K562 (cell line): ENCODE measurements around the gene SLC6A6. TPM values are rescaled to one million over a fixed set of nuclear protein-coding genes. Genes with fewer than 3 reads are reported as not detected.

ENCODE experiments used
- ATF7 ChIP-seq: fragments of 450-650 bp; IDR thresholded peaks from 2 replicates; pipeline ENCODE4 v1.7.1; 2014; ENCODE audit warnings: mild to moderate bottlenecking, moderate library complexity
- CEBPZ ChIP-seq: fragments of 150-350 bp; IDR thresholded peaks from 2 replicates; pipeline ENCODE4 v1.6.1; 2014; ENCODE audit warnings: low read depth, mild to moderate bottlenecking, low read length, borderline replicate concordance
- E2F8 ChIP-seq: fragments of 450-650 bp; IDR thresholded peaks from 2 replicates; pipeline ENCODE4 v1.7.1; 2018; ENCODE audit warnings: mild to moderate bottlenecking, low read depth; ENCODE audit not compliant: partially characterized antibody
- MED1 ChIP-seq: sonication (generic); formaldehyde crosslinking; IDR thresholded peaks from 2 replicates; pipeline ENCODE4 v1.8.1; 2023; ENCODE audit warnings: missing genetic modification reagents, borderline replicate concordance
- MLX ChIP-seq, 2 experiments: fragments of 450-650 bp in 1 of 2; sonication (generic) in 1 of 2; formaldehyde crosslinking; conservative IDR thresholded peaks; 2 replicates each; pipeline versions ENCODE4 v1.4.0 to v1.8.1; 2020 to 2022; ENCODE audit warnings: mild to moderate bottlenecking in 1 of 2, missing genetic modification reagents in 1 of 2
- RCOR1 ChIP-seq, 2 experiments: IDR thresholded peaks; 2 replicates each; pipeline ENCODE4 v1.6.1; 2012; ENCODE audit warnings: low read depth in 2 of 2, low read length in 2 of 2, borderline replicate concordance in 1 of 2, improper control_type of control experiment in 1 of 2
- SIRT6 ChIP-seq: IDR thresholded peaks from one replicate; pipeline ENCODE4 v1.6.1; 2012; ENCODE audit warnings: low read depth, mild to moderate bottlenecking, control low read depth, inconsistent platforms, low read length, moderate library complexity
- TFAM ChIP-seq: fragments of 250-450 bp; sonication (Bioruptor Pico); conservative IDR thresholded peaks from 2 replicates; pipeline ENCODE4 v1.5.0; 2021; ENCODE audit warnings: mild to moderate bottlenecking, moderate library complexity
- WHSC1 ChIP-seq: IDR thresholded peaks from one replicate; pipeline ENCODE4 v1.6.1; 2012; ENCODE audit warnings: low read length, control low read depth, inconsistent platforms
- ZFP30 ChIP-seq: fragments of 250-450 bp; sonication (Bioruptor Pico); IDR thresholded peaks from 2 replicates; pipeline ENCODE4 v1.8.0; 2022; ENCODE audit warnings: moderate library complexity, mild to moderate bottlenecking, inconsistent platforms, borderline replicate concordance
- ZNF184 ChIP-seq: sonication (generic); formaldehyde crosslinking; IDR thresholded peaks from 2 replicates; pipeline ENCODE4 v1.5.0; 2020; ENCODE audit warnings: missing genetic modification reagents
- ZNF445 ChIP-seq: fragments of 250-450 bp; sonication (Bioruptor Pico); IDR thresholded peaks from 2 replicates; pipeline ENCODE4 v1.4.0; 2020; ENCODE audit warnings: low read depth, mild to moderate bottlenecking, moderate library complexity
- polyA plus RNA-seq, 8 experiments: library from polyadenylated mRNA; depleted of rRNA in 4 of 8; stranded (reverse) in 5 of 8; unstranded in 3 of 8; fragments of >200 nt; fragmentation: Nextera tagmentation in 2 of 8; fragmentation: Illumina TruSeq in 1 of 8; extraction: Ambion mirVana in 2 of 8; extraction: Trizol in 1 of 8; gene quantifications; 2 replicates each; pipeline versions ENCODE4 v1.2.1 to v1.2.3, GENCODE V29; 2011 to 2014; ENCODE audit warnings: inconsistent platforms in 1 of 8, missing spikeins in 1 of 8
- total RNA-seq, 7 experiments: library from RNA; depleted of rRNA in 6 of 7; stranded (reverse); fragments of >200 nt in 6 of 7; fragmentation: Illumina TruSeq in 2 of 7; extraction: Trizol in 2 of 7; gene quantifications; 2 replicates each; pipeline versions ENCODE4 v1.2.1 to v1.2.3, GENCODE V29; 2011 to 2021; ENCODE audit warnings: low replicate concordance in 1 of 7

SLC6A6 gene
- total and polyA plus RNA-seq, 9 of the 15 experiments (the other 6 are each of a cell fraction or from before 2014, with no cell fraction given): 12.3 to 203 (median 93.2) TPM

- TF ChIP-seq MLX (CRISPR knock-in tag; conservative IDR thresholded peaks at IDR 0.05) (no peak), ATF7 (peak; percentile 67), SIRT6 (no peak), RCOR1 (IDR thresholded peaks at IDR 0.05; ENCODE audit: borderline replicate concordance in 1 of 2, low read depth in 2 of 2, low read length in 2 of 2) (peak; percentile 72 to 94; a peak in 3 of 4 replicates), WHSC1 (no peak), MED1 (CRISPR knock-in tag) (no peak), TFAM (CRISPR knock-in tag) (no peak), ZFP30 (CRISPR knock-in tag) (no peak), E2F8 (no peak), CEBPZ (no peak), ZNF184 (CRISPR knock-in tag) (no peak), ZNF445 (CRISPR knock-in tag) (no peak)
Observed at GRCh38 chr3:14410503-14411165, 8.2 kb downstream of the SLC6A6 start (continued).
